Measurements from ENCODE around the gene ZNF74. TPM values are rescaled to one million over a fixed set of nuclear protein-coding genes. Genes with fewer than 3 reads are reported as not detected.
"Not testable (repeated sequence)": the region's sequence is repeated elsewhere in the genome, so short reads cannot be mapped to it uniquely, and the experiment has no call there.

ZNF74 gene
- total RNA-seq, 1 donor from 2014 or later: 26.4 TPM

DNA sequence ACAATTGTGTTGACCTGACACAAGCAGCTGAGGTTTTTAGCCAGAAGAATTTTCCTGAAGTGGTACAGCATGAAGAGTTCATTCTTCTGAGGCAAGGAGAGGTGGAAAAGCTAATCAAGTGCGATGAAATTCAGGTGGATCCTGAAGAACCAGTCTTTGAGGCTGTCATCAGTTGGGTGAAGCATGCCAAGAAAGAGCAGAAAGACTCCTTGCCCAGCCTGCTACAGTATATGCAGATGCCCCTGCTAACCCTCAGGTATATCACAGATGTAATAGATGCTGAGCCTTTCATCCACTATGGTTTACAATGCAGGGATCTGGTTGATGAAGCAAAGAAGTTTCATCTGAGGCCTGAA, 56.6 kb downstream of the ZNF74 start:
- no peak overlapping the region for H3K4me3 ChIP-seq (ENCODE audit: low read depth, low read length)
- no peak for DNase-seq (ENCODE audit: low read depth)
- TF ChIP-seq, protein P1, sequence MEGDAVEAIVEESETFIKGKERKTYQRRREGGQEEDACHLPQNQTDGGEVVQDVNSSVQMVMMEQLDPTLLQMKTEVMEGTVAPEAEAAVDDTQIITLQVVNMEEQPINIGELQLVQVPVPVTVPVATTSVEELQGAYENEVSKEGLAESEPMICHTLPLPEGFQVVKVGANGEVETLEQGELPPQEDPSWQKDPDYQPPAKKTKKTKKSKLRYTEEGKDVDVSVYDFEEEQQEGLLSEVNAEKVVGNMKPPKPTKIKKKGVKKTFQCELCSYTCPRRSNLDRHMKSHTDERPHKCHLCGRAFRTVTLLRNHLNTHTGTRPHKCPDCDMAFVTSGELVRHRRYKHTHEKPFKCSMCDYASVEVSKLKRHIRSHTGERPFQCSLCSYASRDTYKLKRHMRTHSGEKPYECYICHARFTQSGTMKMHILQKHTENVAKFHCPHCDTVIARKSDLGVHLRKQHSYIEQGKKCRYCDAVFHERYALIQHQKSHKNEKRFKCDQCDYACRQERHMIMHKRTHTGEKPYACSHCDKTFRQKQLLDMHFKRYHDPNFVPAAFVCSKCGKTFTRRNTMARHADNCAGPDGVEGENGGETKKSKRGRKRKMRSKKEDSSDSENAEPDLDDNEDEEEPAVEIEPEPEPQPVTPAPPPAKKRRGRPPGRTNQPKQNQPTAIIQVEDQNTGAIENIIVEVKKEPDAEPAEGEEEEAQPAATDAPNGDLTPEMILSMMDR (conservative IDR thresholded peaks at IDR 0.05; ENCODE audit: low read depth, low read length): no peak

DNA sequence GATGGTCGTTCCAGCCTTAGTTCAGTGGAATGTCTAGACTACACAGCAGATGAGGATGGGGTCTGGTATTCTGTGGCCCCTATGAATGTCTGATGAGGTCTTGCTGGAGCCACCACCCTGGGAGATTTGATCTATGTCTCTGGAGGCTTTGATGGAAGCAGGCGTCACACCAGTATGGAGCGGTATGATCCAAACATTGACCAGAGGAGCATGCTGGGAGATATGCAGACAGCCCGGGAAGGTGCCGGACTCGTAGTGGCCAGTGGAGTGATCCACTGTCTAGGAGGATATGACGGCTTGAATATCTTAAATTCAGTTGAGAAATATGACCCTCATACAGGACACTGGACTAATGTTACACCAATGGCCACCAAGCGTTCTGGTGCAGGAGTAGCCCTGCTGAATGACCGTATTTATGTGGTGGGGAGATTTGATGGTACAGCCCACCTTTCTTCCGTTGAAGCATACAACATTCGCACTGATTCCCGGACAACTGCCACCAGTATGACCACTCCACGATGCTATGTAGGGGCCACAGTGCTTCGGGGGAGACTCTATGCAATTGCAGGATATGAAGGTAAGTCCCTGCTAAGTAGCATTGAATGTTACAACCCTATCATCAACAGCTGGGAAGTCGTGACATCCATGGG, 57.3 kb downstream of the ZNF74 start:
- not testable (repeated sequence) for DNase-seq (ENCODE audit: low read depth); H3K4me3 ChIP-seq (ENCODE audit: low read depth, low read length)

DNA sequence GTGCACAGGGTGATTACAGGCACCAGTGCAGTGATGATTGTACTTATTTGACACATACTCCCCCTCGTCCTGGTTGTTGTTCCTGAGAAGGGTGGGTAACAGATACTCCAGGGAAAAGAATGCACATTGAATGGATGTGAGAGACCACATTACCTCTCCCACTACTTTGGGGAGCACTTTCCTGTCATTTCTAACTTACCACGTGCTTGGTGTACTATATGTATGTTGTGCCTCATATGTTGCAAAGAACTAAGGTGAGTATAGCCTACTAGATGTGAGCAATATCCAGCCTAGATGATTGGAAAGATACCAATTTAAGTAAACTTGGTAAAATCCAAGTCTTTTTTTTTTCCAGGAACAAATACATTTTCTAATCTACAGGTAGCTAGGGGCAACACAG, 58.0 kb downstream of the ZNF74 start:
- TF ChIP-seq, protein P1 (conservative IDR thresholded peaks at IDR 0.05; ENCODE audit: low read depth, low read length): no peak
- no peak for DNase-seq (ENCODE audit: low read depth)
- H3K4me3 ChIP-seq (ENCODE audit: low read depth, low read length): no peak overlapping the region

DNA sequence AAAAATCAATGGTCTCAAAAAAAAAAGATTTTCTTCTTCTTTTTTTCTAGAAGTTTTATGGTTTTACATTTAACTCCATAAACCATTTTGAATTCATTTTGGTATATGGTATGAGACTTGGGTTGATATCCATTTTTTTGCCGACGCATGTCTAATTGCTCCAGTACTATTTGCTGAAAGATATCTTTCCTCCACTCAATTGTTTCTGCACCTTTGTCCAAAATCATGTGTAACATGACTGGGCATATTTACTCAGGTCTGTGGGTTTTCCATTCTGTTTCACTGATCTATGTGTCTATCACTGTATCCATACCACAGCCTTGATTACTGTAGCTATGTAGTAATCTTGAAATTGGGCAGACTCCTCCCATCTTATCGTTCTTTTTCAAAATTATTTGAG, 59.3 kb downstream of the ZNF74 start:
- H3K4me3 ChIP-seq (ENCODE audit: low read depth, low read length): no peak overlapping the region
- TF ChIP-seq, protein P1 (conservative IDR thresholded peaks at IDR 0.05; ENCODE audit: low read depth, low read length): no peak
- DNase-seq (ENCODE audit: low read depth): no peak

DNA sequence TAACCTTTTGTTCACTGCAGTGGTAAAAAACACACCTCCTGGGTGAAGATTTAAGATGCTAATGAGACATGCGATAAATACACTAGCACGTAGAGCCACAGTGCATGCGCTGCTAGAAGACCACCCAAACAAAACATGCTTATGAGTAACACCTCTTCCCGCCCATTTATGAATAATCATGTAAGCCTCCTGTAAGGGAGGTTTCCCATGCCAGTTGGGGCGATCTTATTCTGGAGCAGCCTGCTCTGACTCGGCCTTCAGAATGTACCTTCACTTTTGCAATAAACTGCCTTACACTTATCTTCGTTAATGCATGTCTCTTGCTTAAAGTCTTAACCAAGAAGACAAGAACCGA, 61.7 kb downstream of the ZNF74 start:
- TF ChIP-seq, protein P1 (conservative IDR thresholded peaks at IDR 0.05; ENCODE audit: low read depth, low read length): no peak
- no peak for DNase-seq (ENCODE audit: low read depth)
- H3K4me3 ChIP-seq (ENCODE audit: low read depth, low read length): no peak overlapping the region

DNA sequence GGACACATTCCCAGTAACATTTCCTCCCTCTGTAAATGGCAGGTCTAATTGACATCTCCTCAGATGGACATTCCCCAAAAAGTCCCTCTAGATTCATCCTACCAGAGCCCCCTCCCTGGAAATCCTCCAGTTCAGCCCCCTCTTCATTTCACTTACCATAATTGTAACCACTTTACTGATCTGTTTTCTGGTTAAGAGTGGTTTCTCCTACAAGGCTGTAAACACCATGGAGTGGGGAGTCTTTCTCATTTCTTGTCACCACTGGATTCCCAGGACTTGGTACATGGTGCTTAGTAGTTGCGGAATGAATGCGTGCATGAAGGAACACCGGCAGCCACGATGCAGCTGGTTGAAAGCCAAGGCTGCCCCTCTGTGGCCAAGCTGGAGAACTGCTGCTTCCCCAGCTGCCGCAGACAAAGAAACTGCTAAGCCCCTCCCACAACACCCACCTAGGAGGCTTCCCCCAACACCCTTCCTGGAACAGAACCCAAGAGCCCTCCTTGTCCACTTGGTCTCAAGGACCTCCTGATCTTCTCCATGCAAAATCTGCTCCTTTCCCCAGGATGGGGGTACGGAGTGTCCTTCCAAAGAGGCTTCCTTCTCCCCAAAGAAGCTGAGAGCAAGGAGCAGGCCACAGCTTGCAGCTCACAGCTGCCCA, 62.2 kb downstream of the ZNF74 start:
- TF ChIP-seq, protein P1 (conservative IDR thresholded peaks at IDR 0.05; ENCODE audit: low read depth, low read length): peak; percentile 92
- H3K4me3 ChIP-seq (ENCODE audit: low read depth, low read length): no peak overlapping the region
- peak; percentile 27 for DNase-seq (ENCODE audit: low read depth)

DNA sequence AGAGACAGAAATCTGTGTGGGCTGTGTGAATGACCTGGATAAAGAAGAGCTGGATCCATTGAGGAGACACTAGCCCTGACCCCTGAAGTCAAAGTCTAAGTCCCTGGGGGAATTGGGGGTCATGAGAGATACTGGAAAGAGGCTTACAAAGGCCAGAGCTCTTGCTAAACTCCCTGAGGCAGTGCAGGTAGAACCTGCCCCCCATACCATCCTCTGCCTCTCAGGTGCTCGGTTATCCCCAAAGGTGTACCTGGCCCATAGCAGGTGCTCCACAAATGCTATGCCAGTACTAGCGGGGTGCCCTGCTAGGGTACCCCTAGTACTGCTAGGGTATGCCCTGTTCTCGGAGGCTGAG, 62.7 kb downstream of the ZNF74 start:
- H3K4me3 ChIP-seq (ENCODE audit: low read depth, low read length): no peak overlapping the region
- TF ChIP-seq, protein P1 (conservative IDR thresholded peaks at IDR 0.05; ENCODE audit: low read depth, low read length): no peak
- DNase-seq (ENCODE audit: low read depth): no peak

Data from epithelial cell of proximal tubule (primary cell).